GM12878 (cell line): ENCODE results near the gene COL21A1.

Experiments used
- BACH1 ChIP-seq: fragments of 450-650 bp; IDR thresholded peaks from 2 replicates; pipeline ENCODE4 v1.6.1; 2017; ENCODE audit warnings: mild to moderate bottlenecking, borderline replicate concordance
- CEBPB ChIP-seq, 2 experiments: fragments of 150-350 bp in 1 of 2; IDR thresholded peaks; 2 replicates each; pipeline ENCODE4 v1.6.1; 2012 to 2014; ENCODE audit warnings: low read depth in 2 of 2, low read length in 2 of 2, borderline replicate concordance in 1 of 2, inconsistent platforms in 1 of 2
- CTCF ChIP-seq, 3 experiments: IDR thresholded peaks in 2 of 3; conservative IDR thresholded peaks in 1 of 3; 2 replicates each; pipeline ENCODE4 v1.5.1; 2011; ENCODE audit warnings: low read depth in 3 of 3, low read length in 3 of 3, mild to moderate bottlenecking in 3 of 3, control low read depth in 2 of 3, moderate library complexity in 2 of 3, inconsistent platforms in 1 of 3, mixed read lengths in 1 of 3; ENCODE audit not compliant: control insufficient read depth in 2 of 3, insufficient read depth in 1 of 3; ENCODE audit errors: extremely low read depth in 1 of 3
- EGR1 ChIP-seq, 2 experiments: IDR thresholded peaks; 1 replicate in 1 of 2; 2 replicates in 1 of 2; pipeline ENCODE4 v1.6.1; 2011 to 2012; ENCODE audit warnings: low read depth in 2 of 2, low read length in 2 of 2, borderline replicate concordance in 1 of 2, mild to moderate bottlenecking in 1 of 2, moderate library complexity in 1 of 2
- EP300 ChIP-seq, 2 experiments: fragments of 150-350 bp in 1 of 2; IDR thresholded peaks; 2 replicates each; pipeline ENCODE4 v1.6.1; 2011 to 2012; ENCODE audit warnings: low read depth in 2 of 2, low read length in 2 of 2, borderline replicate concordance in 1 of 2, improper control_type of control experiment in 1 of 2, inconsistent platforms in 1 of 2; ENCODE audit not compliant: control insufficient read depth in 1 of 2
- GATAD2B ChIP-seq: fragments of 450-650 bp; conservative IDR thresholded peaks from 2 replicates; pipeline ENCODE4 v1.6.1; 2017; ENCODE audit warnings: low read depth, mild to moderate bottlenecking, moderate library complexity
- JUNB ChIP-seq: IDR thresholded peaks from 2 replicates; pipeline ENCODE4 v1.6.1; 2016; ENCODE audit warnings: antibody characterized with exemption, mild to moderate bottlenecking
- NR2C1 ChIP-seq: fragments of 450-650 bp; IDR thresholded peaks from 2 replicates; pipeline ENCODE4 v1.6.1; 2017; ENCODE audit warnings: antibody characterized with exemption, mild to moderate bottlenecking, moderate library complexity
- RELA ChIP-seq: fragments of 450-650 bp; IDR thresholded peaks from 2 replicates; pipeline ENCODE4 v1.8.0; 2014; ENCODE audit warnings: borderline replicate concordance; ENCODE audit not compliant: partially characterized antibody
- SUZ12 ChIP-seq: fragments of 200-600 bp; sonication (generic); IDR thresholded peaks from one replicate; pipeline ENCODE4 v1.6.1; 2018; ENCODE audit warnings: antibody characterized with exemption, mild to moderate bottlenecking; ENCODE audit not compliant: unreplicated experiment
- TBL1XR1 ChIP-seq: IDR thresholded peaks from 2 replicates; pipeline ENCODE4 v1.6.1; 2012; ENCODE audit warnings: low read depth, low read length, improper control_type of control experiment
- TCF7 ChIP-seq: IDR thresholded peaks from 2 replicates; pipeline ENCODE4 v1.6.1; 2014; ENCODE audit warnings: antibody characterized with exemption, borderline replicate concordance
- ZNF274 ChIP-seq: IDR thresholded peaks from one replicate; pipeline ENCODE4 v1.8.0; 2011; ENCODE audit not compliant: insufficient read length, insufficient read depth
- ZSCAN29 ChIP-seq: fragments of 450-650 bp; IDR thresholded peaks from 2 replicates; pipeline ENCODE4 v1.6.1; 2017; ENCODE audit warnings: mild to moderate bottlenecking, moderate library complexity

DNA sequence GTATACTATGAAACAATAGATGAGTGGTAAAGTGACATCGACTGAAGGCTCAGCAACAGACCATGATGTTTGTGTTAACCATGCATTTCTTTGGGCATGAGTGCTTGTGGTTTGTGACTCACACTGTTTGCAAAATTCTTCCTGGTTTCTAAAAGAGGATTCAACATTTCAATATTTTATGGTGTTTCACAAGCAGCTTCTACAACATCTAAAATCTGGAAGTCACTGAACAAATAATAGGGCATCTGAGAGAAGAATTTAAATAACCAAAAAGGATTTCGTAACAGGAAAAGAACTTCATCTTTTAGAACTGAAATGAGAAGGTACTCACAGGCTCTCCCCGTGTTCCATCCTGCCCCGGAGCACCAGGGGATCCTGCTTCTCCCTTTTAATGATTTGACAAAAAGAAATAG is 146.2 kb downstream of the COL21A1 start:
- TF ChIP-seq EGR1 (IDR thresholded peaks at IDR 0.05; ENCODE audit: borderline replicate concordance in 1 of 2, low read depth in 2 of 2, low read length in 2 of 2), result no peak
- TF ChIP-seq ZSCAN29, result no peak
- no peak for TF ChIP-seq EP300 (IDR thresholded peaks at IDR 0.05; ENCODE audit: borderline replicate concordance in 1 of 2, control insufficient read depth in 1 of 2, low read depth in 2 of 2, low read length in 2 of 2)
- no peak for TF ChIP-seq TBL1XR1
- no peak for TF ChIP-seq CEBPB (IDR thresholded peaks at IDR 0.05; ENCODE audit: borderline replicate concordance in 1 of 2, low read depth in 2 of 2, low read length in 2 of 2)
- TF ChIP-seq CTCF (IDR thresholded peaks at IDR 0.05 in 2 of 3, conservative IDR thresholded peaks at IDR 0.05 in 1 of 3; ENCODE audit: control insufficient read depth in 2 of 3, extremely low read depth in 1 of 3, insufficient read depth in 1 of 3, low read depth in 3 of 3, low read length in 3 of 3), result no peak
- no peak for TF ChIP-seq RELA
- no peak for TF ChIP-seq JUNB
- TF ChIP-seq BACH1, result no peak
- TF ChIP-seq ZNF274, result no peak
- TF ChIP-seq SUZ12, result no peak
- TF ChIP-seq GATAD2B, result no peak
- no peak for TF ChIP-seq NR2C1
- TF ChIP-seq TCF7, result no peak
